HG03575 (cell line): ENCODE results near the gene DLL1.

ENCODE experiments used
- ATAC-seq: cut with Tn5 transposase; IDR thresholded peaks from one replicate; pipeline ENCODE4 v1.9.1; 2021; ENCODE audit not compliant: unreplicated experiment, insufficient number of reproducible peaks, low FRiP score; ENCODE audit errors: extremely low read depth

DLL1 gene

DNA sequence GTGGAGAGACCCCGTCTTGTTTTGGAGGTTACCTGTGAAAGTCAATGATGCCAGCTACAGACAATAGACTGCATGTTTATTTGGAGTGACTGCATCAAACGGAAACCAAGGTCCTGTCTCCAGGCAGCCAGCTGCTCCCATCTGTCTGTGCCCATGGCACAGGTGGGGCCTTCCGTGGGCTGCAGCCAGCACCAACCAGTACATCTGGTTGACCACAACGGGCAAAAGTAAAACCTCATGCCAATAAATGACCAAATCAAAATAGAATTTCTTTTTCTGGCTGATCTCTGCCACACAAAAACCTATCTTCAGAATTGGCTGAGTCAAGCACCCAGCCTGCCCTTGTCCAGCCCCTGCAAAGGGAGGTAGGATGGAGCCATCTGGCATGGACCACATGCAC, 33.5 kb downstream of the DLL1 start:
- ATAC-seq = no peak

DNA sequence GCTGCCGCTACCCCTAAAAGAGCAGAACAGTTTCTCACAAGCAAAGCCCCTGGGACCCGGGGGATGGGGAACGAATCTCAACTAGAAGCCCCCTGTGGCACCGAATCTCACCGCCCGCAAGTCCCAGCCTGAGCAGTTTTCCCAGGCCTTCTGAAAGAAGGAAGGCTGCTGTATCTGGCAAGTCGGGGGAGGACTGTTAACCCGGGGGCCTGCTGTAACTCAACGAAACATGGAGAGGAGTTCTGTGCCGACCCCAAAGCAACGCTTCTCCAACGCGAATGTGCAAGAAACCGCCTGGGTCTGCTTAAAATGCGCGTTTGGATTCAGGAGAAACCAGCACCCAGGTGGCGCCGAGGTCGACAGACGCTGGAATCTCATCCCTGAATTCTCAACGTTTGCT, 34.2 kb downstream of the DLL1 start:
- no peak for ATAC-seq

DNA sequence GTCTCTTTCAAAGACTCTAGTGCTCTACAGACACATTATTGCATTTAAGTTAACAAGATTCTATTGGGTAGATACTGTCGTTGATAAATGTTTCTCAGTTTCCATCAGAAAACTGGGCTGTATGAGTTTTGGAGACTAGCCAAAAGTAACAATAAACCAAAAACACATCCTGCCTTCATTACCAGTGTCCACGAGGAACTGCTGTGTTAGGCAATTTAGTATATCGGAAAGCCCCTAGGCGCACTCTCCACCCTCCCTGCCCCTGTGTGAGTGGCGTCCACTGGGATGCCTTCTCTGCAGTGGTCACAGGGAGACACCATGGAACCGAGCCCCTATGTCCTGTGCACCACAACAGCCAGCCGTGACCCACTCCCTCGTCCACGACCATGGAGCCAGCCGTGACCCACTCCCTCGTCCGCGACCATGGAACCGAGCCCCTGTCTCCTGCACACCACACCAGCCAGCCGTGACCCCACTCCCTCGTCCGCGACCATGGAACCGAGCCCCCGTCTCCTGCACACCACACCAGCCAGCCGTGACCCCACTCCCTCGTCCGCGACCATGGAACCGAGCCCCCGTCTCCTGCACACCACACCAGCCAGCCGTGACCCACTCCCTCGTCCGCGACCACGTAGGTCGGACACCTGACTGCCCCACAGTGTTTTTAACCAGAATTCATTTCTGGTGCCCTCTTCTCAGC, 35.3 kb downstream of the DLL1 start:
- no peak for ATAC-seq

DNA sequence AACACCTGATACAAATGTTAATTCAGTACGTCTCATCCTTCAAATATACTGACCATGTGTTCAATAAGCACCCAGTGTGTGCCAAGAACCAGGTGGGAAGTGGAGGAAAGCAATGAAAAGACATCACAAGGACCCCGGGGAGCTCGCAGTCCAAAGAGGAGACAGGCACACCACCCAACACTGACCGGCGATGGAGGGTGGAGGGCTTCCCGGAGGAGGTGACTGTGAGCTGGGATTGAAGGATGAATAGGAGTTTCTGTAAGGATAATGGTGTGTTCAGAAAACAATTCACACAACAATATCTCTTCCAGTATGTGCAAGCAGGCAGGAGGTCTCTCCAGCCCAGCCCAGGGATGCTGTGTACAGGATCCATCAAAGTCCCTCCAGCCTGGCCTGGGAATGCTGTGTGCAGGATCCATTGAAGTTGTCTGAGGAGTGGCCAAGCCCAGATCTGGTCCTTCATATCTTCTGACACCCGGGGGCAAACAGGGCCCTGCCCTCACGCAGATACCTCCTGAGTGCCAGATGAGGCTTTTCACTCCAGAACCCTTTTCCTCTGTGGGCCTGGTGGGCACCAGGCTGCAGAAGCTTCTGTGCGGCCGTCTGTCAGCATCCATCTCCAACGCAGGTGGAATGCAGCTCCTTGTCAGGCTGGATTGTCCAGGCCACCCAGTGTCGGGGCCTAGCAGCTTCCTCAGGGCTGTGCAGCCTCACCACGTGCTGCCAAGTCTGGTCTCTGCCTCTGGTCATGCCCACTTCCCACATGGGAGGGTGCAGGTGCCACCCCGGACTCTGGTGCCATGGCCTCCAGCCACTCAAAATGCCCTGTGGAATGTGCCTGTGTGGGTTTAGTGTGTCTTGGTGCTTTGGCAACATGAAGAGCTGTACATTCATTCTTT, 36.3 kb downstream of the DLL1 start:
- no peak for ATAC-seq

DNA sequence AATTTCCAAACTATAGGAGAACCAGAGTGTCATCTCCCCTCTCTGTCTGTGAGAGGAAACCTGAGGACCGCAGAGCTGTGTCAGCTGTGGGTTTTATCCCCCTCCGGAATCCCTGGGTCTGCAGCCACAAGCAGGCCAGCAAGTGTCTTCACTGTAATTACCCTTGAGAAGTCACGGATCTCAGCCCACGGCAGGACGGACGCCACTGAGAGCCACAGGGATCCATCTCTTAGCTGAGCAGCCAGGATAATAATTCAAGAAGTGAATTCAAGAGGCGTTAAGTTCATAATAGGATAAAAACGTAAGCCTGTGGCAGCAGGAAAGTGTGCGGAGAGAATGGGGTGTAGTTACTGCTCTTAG, 37.0 kb downstream of the DLL1 start:
- no peak for ATAC-seq

DNA sequence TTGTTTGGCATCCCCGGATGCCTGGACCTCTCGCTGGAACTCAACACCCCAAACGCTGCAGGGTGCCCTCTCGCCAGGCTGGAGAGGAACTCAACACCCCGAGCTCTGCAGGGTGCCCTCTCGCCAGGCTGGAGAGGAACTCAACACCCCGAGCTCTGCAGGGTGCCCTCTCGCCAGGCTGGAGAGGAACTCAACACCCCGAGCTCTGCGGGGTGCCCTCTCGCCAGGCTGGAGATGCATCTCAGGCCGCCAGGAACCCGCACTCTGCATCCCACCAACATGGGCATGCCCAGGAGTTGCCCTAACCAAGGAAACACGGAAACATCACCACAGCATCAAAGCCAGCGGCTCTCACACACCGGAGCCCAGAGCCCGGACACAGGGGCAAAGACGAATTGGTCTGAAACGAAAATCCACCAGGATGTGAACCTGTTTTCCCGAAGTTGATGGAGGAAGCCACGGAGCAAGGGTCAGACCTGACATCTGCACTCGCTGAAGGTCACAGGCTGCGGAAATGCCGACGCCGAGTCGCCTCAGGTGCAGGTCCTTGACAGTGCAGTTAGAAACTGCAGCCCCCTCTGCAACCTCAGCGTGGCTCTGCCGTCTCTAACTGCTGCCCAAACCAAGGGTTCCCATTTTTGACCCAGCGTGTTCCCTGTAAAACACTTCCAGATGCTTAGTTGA, 37.5 kb downstream of the DLL1 start:
- ATAC-seq = no peak

DNA sequence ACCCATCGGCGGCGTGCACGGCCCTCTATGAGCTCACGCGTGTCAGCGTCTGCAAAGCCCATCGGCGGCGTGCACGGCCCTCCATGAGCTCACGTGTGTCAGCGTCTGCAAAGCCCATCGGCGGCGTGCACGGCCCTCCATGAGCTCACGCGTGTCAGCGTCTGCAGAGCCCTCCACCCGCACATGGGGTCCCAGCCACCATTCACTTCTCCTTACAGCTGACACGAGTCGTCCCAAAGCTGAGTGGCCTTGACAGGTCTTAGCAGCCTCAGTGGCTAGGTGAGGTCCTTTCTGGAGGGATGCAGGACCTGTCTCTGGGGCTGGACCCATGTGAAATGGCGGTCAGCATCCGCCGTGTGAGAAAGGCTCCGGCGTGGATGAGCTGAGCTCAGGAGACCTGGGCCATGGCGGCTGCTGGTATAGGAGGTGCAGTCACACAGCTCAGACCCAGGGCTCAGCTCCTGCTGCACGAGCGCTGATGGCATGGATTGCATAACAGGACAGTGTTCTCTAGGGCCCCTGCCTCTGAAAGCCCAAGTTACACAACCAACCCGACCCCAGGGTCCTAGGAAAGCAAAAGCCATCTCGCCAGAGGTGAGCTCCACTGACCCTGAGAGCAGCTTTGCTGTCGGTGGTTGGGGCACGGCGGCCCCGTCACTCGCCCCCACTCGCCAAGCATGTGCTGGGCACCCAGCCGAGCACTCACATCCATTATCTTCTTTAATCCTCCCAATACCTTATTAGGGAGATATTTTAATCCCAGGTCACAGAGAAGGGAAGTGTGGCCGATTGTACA, 38.9 kb downstream of the DLL1 start:
- no peak for ATAC-seq

DNA sequence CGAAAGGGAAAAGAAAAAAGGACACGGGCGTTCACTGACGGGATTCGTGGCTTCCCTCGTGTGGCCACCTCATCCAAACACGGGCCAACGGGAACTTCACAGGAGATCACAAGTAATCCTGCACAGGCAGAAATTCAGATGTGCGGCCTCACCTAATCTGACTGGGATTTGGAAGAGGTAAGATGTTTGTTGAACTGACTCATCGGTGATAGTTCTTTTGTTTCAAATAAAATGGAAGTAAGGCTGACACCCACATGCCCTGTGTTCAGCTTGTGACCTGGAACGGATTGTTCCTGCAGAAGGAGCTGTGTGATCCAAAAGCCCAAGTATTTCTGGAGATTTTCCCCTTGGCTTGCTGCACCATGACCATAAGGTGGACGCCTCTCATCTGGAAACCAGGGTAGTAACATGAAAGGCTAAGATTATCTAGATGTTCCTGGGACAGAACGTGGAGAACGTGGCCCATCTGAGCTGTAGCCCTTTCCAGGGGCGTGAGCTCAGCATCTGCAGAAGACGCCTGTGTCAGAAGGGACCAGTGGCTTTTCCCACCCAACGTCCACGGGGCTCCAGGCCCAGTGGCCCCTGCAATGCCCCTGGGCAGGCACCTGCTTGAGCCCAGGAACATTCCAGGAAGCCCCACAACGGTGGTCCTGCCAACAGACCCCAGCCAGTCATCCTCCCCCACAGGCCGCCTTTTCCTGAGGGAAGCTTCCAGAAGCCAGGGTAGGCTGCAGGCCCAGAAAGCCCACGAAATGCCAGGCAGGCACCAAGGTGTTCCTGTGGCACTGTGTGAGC, 39.7 kb downstream of the DLL1 start:
- no peak for ATAC-seq

DNA sequence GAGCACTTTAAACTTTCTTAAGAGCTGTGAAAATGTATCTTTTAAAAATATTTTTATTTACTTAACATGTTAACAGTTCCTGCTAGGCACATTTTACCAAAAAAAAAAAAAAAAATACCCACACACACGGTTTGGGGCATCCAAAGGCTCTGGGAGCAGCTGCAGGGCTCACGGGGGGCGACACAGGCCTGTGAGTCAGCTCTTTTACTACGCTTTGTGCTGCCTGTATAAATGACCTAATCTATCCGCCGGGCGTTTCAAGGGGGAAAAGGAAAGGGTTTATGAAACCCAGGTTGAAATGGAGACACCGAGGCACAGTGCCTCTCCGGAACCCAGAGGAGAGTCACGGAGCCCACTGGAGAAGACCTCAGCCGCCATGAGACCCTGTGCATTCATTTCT, 40.4 kb downstream of the DLL1 start:
- no peak for ATAC-seq

DNA sequence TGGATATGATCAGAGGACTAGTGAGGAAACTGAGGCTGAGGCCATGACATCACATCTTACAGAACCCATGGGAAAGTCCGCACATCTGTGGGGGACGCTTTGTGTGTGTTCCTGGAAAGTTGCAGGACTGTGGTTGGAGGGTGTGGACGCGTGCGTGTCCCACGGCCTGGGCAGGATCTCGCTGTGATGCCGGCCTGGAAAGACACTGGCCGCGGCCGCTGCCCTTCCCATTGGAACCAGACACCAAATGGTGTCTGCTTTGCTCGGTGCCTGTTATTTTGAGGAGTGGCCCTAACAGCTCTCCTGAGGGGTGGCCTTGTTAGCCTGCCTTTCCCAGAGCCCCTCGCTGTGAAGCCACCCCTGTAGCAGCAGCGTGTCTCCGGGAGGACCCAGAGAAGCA, 41.1 kb downstream of the DLL1 start:
- no peak for ATAC-seq

DNA sequence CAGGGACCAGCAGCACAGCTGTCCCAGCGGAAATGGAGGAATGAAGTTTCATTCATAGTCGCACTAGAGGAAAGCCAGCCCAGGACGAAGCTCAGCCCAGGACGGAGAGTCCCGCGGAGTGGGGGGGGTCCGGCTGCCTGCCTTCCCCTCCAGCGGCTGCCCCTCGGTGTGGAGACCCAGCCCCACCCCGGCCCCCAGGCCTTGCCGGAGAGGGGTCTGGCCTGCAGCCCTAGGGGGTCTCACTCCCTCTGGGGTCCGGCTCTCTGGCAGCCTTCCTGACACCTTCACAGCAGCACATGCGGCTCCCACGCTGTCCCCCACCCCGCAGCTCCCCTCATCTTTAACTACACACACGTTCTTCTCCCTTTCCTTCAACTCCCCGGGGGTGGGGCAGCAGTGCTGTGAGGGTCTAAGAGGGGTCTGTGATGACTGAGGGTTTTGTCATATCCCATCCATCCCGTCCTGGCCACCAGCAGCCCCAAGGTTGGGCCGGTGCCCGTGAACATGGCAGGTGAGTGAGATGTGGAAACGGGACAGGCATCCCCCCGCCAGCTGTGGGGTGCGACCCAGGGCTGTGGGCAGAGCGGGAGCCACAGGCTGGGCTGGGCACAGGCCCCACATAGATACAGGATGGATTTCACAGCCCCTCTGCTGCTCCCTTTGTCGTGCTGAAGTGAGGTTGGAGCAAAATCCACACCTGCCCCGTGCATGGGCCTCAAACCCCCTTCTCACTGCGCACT, 41.8 kb downstream of the DLL1 start:
- ATAC-seq = no peak

DNA sequence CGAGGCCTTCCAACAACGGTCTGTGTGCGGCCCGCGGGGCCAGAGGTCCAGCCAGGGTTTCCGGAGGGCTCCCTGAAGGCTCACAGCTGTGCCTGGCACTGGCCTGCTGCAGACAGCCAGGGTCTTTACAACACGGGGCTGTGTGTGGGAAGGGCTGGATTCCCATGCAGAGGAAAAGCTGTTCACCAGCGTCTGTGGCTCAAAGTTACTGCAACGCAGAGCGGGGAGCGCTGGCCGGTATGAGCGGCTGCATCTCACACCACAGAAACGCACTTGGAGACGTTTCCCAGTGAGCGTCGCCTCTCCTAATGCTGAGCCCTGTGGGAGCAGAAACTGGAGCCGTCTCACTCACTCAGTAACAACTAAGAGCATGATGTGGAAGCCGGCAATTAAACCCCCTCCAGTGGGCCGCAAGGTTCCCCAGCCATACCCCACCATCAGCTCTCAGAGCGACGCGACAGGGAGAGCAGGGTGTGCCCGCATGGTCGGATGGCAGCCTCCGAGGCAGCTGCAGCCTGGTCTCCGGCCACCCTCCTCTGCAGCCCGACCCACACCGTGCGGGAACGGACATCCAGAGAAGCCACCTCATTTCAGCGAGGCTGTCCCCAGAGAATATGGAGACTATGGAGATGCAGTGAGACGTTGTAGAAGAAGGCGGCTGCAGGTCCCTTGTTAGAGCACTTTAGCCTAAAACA, 42.6 kb downstream of the DLL1 start:
- ATAC-seq = no peak

DNA sequence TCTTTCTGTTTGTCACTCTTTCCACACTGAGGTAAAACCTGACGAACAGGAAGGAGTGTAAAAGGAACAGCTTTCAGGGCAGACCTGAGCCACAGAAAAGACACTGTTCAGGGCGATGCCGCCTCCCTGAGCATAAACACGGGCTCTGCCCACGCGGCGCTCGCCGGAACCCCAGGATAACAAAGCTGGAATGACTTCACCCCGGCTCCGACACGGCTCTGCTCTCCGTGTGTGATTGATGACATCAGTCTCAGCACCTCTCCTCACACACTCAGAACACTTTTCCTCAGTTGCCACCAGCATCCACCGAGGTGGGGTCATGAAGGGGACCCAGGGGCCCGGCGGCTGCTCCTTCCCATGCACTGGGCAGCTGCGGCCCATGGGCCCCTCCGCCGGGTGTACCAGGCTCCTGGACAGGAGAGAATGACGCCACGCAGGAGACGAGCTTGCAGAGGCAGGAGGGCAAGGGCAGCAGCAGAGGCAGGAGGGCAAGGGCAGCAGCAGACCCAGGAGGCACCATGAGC, 43.6 kb downstream of the DLL1 start:
- no peak for ATAC-seq

DNA sequence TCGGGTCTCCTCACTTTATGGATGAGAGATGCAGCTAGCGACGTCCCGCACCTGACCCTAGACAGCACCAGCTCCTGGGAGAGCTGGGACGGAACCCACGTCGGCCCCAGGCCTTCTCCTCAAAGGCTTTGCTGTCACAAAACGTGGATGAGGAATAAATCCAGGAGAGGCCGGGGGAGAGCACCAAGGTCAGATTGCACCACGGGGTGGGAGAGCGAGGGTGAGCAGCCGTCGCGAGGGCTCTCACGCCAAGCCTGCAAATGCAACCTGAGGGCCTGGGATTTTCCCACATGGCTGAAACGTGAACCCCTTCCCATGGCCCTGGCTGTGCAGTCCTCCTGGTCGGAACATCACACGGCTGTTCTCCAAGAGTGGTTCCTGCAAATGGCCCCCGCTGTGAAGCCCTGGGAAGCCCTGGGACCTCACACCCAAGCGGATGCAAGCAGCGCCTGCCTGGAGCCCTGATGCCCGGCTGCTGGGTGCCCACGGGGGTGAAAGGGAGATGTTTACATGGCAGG, 45.3 kb downstream of the DLL1 start:
- ATAC-seq = no peak

DNA sequence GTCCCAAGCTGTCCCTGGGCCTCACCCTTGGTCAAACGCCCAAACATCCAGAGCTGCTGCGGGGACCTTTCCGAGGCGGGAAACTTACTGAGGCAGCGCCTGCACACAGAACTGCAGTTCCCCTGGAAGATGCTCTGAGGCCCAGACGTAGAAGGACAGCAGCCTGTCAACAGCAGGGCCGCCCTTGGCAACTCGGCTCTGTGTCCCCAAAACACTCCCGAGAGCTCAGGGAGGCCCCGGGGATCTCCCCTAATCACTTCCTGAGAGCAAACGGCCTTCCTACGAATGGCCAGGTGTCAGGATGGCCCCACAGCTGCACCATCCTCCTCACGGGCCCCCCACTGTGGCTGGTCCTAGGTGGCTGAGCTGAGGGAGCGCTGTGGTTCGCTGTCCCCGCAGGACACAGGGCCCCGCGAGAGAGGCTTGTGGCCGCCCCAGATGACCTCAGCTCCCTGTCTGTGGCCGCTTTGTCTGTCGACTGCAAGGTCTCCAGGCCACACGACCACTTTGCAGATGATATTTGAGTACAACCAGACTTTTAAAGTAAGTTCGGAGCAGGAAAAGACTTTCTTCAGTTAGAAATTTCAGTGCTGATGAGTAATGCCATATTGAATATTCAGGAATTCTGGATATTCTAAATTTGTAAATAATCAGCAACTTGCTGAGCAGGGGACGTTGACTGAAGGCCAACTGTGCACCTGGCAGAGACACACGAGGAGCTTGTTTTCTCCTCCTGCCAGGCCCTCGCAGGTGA, 46.0 kb downstream of the DLL1 start:
- no peak for ATAC-seq

DNA sequence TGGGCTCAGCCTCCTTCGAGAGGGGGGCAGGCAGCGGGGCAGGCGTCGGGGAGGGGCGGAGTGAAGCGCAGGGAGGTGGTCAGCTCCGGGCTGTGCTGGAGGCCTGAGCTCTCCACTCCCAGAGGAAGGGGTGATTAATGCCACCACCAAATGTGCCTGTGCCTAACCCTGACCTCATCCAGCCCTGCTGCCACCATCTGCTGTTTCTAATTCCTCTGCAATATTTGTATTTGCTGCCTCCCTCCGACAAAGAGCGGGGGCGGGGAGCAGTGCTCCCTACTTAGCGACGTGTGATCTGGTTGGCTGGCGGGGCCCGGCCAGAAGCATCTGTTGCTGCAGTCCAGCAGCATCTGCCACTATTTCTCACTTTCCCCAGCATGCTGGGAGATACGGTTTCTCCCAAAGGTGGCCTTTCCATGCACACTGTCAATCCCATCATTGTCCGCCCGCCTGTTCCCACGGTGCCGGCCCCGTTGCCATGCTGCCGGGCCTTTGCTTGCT, 47.0 kb downstream of the DLL1 start:
- ATAC-seq = no peak
